Lower leg skin (tissue), 4 donors: Measurements from ENCODE around the gene FAM227B. TPM values are rescaled to one million over a fixed set of nuclear protein-coding genes. Genes with fewer than 3 reads are reported as not detected.

Source experiments
- DNase-seq, 2 donors: peaks; one replicate each; pipeline ENCODE4 v3.0.0-alpha.2; 2019; ENCODE audit warnings: low spot score in 2 of 2
- H3K4me3 ChIP-seq: fragments of 200-600 bp; sonication (generic); 2 replicates; pipeline ENCODE4 v1.5.1; 2017; ENCODE audit warnings: mild to moderate bottlenecking, low read depth; ENCODE audit not compliant: poor library complexity, severe bottlenecking
- POLR2A ChIP-seq, 2 donors: fragments of 450-650 bp; IDR thresholded peaks; one replicate each; pipeline ENCODE4 v1.6.1; 2016 to 2017; ENCODE audit warnings: antibody characterized with exemption in 2 of 2, mild to moderate bottlenecking in 1 of 2, moderate library complexity in 1 of 2
- WGBS, 2 donors: methylation state at CpG; one replicate each; pipeline ENCODE4 v1.1.5; 2018; 5-methylcytosine and 5-hydroxymethylcytosine counted together
- intact Hi-C: fragments of 100-400 bp; cut with DNase I; formaldehyde crosslinking; loops from one replicate; pipeline ENCODE4 v1.15.0; 2023; ENCODE audit warnings: low total_unique reads
- total RNA-seq, 4 donors: library from RNA; depleted of rRNA; stranded (reverse); fragments of >200 nt; gene quantifications; one replicate each; pipeline ENCODE4 v1.1.0, GENCODE V29; 2016
- TF ChIP-seq, protein P1 (sequence below), 3 donors: fragments of 450-650 bp; IDR thresholded peaks; one replicate each; pipeline ENCODE4 v1.5.1; 2016; ENCODE audit warnings: antibody characterized with exemption in 3 of 3, mild to moderate bottlenecking in 3 of 3, moderate library complexity in 2 of 3

FAM227B gene
- total RNA-seq, 4 donors from 2014 or later = 3.7 to 9.4 (median 5.5) TPM

GRCh38 chr15:49439678-49440395, 180.8 kb downstream of the FAM227B start:
- H3K4me3 ChIP-seq = no peak overlapping the region
- DNase-seq = no peak
- intact Hi-C loops = no loop called here
- TF ChIP-seq POLR2A (IDR thresholded peaks at IDR 0.05) = no peak
- TF ChIP-seq, protein P1, sequence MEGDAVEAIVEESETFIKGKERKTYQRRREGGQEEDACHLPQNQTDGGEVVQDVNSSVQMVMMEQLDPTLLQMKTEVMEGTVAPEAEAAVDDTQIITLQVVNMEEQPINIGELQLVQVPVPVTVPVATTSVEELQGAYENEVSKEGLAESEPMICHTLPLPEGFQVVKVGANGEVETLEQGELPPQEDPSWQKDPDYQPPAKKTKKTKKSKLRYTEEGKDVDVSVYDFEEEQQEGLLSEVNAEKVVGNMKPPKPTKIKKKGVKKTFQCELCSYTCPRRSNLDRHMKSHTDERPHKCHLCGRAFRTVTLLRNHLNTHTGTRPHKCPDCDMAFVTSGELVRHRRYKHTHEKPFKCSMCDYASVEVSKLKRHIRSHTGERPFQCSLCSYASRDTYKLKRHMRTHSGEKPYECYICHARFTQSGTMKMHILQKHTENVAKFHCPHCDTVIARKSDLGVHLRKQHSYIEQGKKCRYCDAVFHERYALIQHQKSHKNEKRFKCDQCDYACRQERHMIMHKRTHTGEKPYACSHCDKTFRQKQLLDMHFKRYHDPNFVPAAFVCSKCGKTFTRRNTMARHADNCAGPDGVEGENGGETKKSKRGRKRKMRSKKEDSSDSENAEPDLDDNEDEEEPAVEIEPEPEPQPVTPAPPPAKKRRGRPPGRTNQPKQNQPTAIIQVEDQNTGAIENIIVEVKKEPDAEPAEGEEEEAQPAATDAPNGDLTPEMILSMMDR (IDR thresholded peaks at IDR 0.05) = no peak
- 54 to 56% methylated on average over 5 of the region's 5 CpGs for WGBS, 2 donors

DNA sequence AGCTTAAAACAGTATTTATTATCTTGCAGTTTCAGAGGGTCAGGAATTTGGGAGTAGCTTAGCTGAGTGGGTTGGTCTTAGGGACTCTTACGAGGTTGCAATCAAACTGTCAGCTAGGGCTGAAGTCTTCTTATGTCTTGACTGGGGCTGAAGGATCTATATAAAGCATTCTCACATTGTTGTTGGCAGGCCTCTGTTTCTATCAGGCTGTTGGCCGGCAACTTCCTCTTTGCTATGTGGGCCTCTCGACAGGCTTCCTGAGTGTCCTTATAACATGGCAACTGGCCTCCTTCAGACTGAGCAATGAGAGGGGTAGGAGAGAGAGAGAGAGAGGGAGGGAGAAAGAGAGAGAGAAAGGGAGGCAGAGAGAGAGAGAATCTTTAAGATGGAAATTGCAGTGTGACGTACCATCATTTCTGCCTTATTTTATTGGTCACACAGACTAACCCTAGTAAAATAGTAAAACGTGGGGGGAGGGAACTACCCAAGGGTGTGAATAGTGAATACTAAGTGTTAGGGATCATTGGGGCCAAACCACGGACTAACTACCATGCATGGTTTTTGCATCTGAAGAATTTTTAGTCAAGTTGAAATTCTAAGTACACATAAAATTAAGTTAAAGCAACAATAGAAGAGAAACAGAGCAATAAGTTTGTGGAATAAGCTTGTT, 181.5 kb downstream of the FAM227B start:
- DNase-seq = no peak
- 52 to 53% methylated on average over 6 of the region's 6 CpGs for WGBS, 2 donors
- no peak overlapping the region for H3K4me3 ChIP-seq
- intact Hi-C loops = no loop called here
- TF ChIP-seq, protein P1 (IDR thresholded peaks at IDR 0.05) = no peak
- TF ChIP-seq POLR2A (IDR thresholded peaks at IDR 0.05) = no peak

DNA sequence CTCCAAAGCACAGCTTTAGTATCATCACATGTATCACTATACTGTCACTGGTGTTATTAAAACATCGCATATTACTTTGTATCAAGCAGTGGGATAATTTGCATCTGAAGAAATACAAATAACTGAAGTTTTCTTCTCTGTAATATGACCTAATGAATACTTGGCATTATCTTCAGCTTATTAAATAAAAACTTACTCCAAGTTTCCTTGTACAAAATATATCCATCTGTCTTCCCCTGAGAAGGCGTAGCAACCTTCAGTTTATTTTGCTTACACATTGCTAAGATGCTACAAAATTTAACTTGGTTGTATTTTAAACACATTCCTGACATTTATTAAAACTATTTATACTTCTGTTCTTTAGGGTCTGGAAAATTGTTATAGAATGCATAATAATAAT, 183.9 kb downstream of the FAM227B start:
- intact Hi-C loops = no loop called here
- TF ChIP-seq, protein P1 (IDR thresholded peaks at IDR 0.05) = no peak
- no peak for TF ChIP-seq POLR2A (IDR thresholded peaks at IDR 0.05)
- no peak overlapping the region for H3K4me3 ChIP-seq
- 44 to 63% methylated on average over 2 of the region's 2 CpGs for WGBS, 2 donors
- DNase-seq = no peak

GRCh38 chr15:49435174-49435573, 185.4 kb downstream of the FAM227B start:
- DNase-seq = no peak
- 73 to 74% methylated on average over 1 of the region's 1 CpG for WGBS, 2 donors
- no peak for TF ChIP-seq POLR2A (IDR thresholded peaks at IDR 0.05)
- TF ChIP-seq, protein P1 (IDR thresholded peaks at IDR 0.05) = no peak
- no peak overlapping the region for H3K4me3 ChIP-seq
- intact Hi-C loops = no loop called here

- TF ChIP-seq, protein P1 (IDR thresholded peaks at IDR 0.05) = no peak
- TF ChIP-seq POLR2A (IDR thresholded peaks at IDR 0.05) = no peak
- DNase-seq = no peak
- 77% methylated on average over 1 of the region's 1 CpG for WGBS, 2 donors
- no peak overlapping the region for H3K4me3 ChIP-seq
- intact Hi-C loops = no loop called here
These were observed 190.6 kb downstream of the FAM227B start for GRCh38 chr15:49430046-49430445.
